Endothelial cell of umbilical vein (primary cell): ENCODE data around the gene EGF. TPM values are rescaled to one million over a fixed set of nuclear protein-coding genes. Genes with fewer than 3 reads are reported as not detected.

ENCODE experiments used
- BruUV-seq: library from RNA; stranded (reverse); fragments of 400-500 nt; replicated peaks from 2 replicates; lab custom pipeline; 2021; lab: Mats Ljungman, UMichigan
- CTCF ChIA-PET: fragments of 300-600, 350-600 bp; sonication (Branson Sonifier 250); formaldehyde crosslinking; loops from one replicate; lab custom pipeline; 2021; ENCODE audit warnings: antibody characterized with exemption, inconsistent platforms; lab: Charles Lee
- POLR2A ChIA-PET: fragments of 300-600, 350-600 bp; sonication (Branson Sonifier 250); formaldehyde crosslinking; loops from one replicate; lab custom pipeline; 2021; ENCODE audit warnings: antibody characterized with exemption, inconsistent platforms; lab: Charles Lee
- DNase-seq: peaks from one replicate; pipeline ENCODE4 v3.0.0-alpha.2; 2011; ENCODE audit warnings: low read depth, low spot score
- FAIRE-seq: peaks from 2 replicates; lab custom pipeline; 2011; peaks lifted over from hg19 to GRCh38; lab: Jason Lieb, UNC
- H2AFZ ChIP-seq: 2 replicates; pipeline ENCODE4 v1.6.0; 2012; ENCODE audit warnings: low read depth, low read length, control low read depth, inconsistent platforms
- H3K27ac ChIP-seq: 2 replicates; pipeline ENCODE4 v1.5.1; 2011; ENCODE audit warnings: low read depth, mild to moderate bottlenecking, control low read depth, low read length, moderate library complexity; ENCODE audit not compliant: insufficient read depth
- H3K27me3 ChIP-seq, 2 experiments: 2 replicates each; pipeline versions ENCODE4 v1.6.0 to v1.6.1; 2011; ENCODE audit warnings: low read length in 2 of 2, mixed read lengths in 1 of 2; ENCODE audit not compliant: control insufficient read depth in 2 of 2, insufficient read depth in 2 of 2
- H3K36me3 ChIP-seq, 2 experiments: 2 replicates in 1 of 2; 3 replicates in 1 of 2; pipeline ENCODE4 v1.5.1; 2011; ENCODE audit warnings: low read length in 2 of 2, mild to moderate bottlenecking in 1 of 2, moderate library complexity in 1 of 2; ENCODE audit not compliant: control insufficient read depth in 2 of 2, insufficient read depth in 2 of 2; ENCODE audit errors: extremely low read depth in 1 of 2
- H3K4me1 ChIP-seq: 3 replicates; pipeline ENCODE4 v1.5.1; 2011; ENCODE audit warnings: mild to moderate bottlenecking, low read length; ENCODE audit not compliant: control insufficient read depth, insufficient read depth; ENCODE audit errors: extremely low read depth
- H3K4me2 ChIP-seq: 2 replicates; pipeline ENCODE4 v1.6.1; 2011; ENCODE audit warnings: low read length, control low read depth, mixed read lengths; ENCODE audit not compliant: insufficient read depth
- H3K4me3 ChIP-seq, 3 experiments: fragments of 200-600 bp in 1 of 3; sonication (generic), shearing (Covaris generic) in 1 of 3; replicated peaks in 1 of 3; 2 replicates each; pipeline ENCODE4 v1.5.1; 2011 to 2016; ENCODE audit warnings: control low read depth in 3 of 3, low read length in 3 of 3, mild to moderate bottlenecking in 2 of 3, inconsistent platforms in 1 of 3, low read depth in 1 of 3, moderate library complexity in 1 of 3; ENCODE audit not compliant: insufficient read depth in 1 of 3
- H3K79me2 ChIP-seq: 2 replicates; pipeline ENCODE4 v1.6.0; 2012; ENCODE audit warnings: low read length, inconsistent platforms; ENCODE audit not compliant: control insufficient read depth, insufficient read depth
- H3K9ac ChIP-seq: replicated peaks from 2 replicates; pipeline ENCODE3; 2011; ENCODE audit warnings: low read length, control low read depth; ENCODE audit not compliant: insufficient read depth; ENCODE audit errors: extremely low read depth
- H3K9me1 ChIP-seq: replicated peaks from 3 replicates; pipeline ENCODE4 v1.6.0; 2011; ENCODE audit warnings: mild to moderate bottlenecking, low read length; ENCODE audit not compliant: control insufficient read depth, insufficient read depth; ENCODE audit errors: extremely low read depth
- H3K9me3 ChIP-seq: replicated peaks from 2 replicates; pipeline ENCODE4 v1.5.1; 2012; ENCODE audit warnings: low read length, inconsistent platforms; ENCODE audit not compliant: control insufficient read depth, insufficient read depth
- H4K20me1 ChIP-seq: replicated peaks from 2 replicates; pipeline ENCODE3; 2011; ENCODE audit warnings: mild to moderate bottlenecking, low read length; ENCODE audit not compliant: control insufficient read depth, insufficient read depth; ENCODE audit errors: extremely low read depth
- FOS ChIP-seq: IDR thresholded peaks from 2 replicates; pipeline ENCODE4 v1.6.1; 2011; ENCODE audit warnings: mild to moderate bottlenecking, low read length, moderate library complexity, borderline replicate concordance; ENCODE audit not compliant: insufficient read depth
- GATA2 ChIP-seq: IDR thresholded peaks from 2 replicates; pipeline ENCODE4 v1.7.0; 2011; ENCODE audit warnings: low read depth, mild to moderate bottlenecking, moderate library complexity, mixed read lengths, low read length; ENCODE audit not compliant: insufficient read length, insufficient read depth
- JUN ChIP-seq: IDR thresholded peaks from 2 replicates; pipeline ENCODE4 v1.6.1; 2011; ENCODE audit warnings: borderline replicate concordance, low read depth; ENCODE audit not compliant: insufficient read length, insufficient read depth
- MYC ChIP-seq: IDR thresholded peaks from one replicate; pipeline ENCODE4 v1.6.1; 2011; ENCODE audit warnings: mild to moderate bottlenecking, low read depth, low read length
- POLR2A ChIP-seq: IDR thresholded peaks from 2 replicates; pipeline ENCODE4 v1.6.1; 2012; ENCODE audit warnings: low read depth, mild to moderate bottlenecking, control low read depth, low read length
- POLR2AphosphoS5 ChIP-seq: IDR thresholded peaks from 2 replicates; pipeline ENCODE4 v1.6.1; 2012; ENCODE audit warnings: low read depth, mild to moderate bottlenecking, control low read depth, low read length, moderate library complexity; ENCODE audit not compliant: insufficient read depth
- dilution Hi-C: fragments of 300-500 bp; cut with MboI; formaldehyde crosslinking; loops from one replicate; pipeline ENCODE4 v1.15.0; 2019; ENCODE audit warnings: low sequenced_read_pairs; ENCODE audit not compliant: extremely low pct_ligation_motif_present
- intact Hi-C: fragments of 100-400 bp; cut with micrococcal nuclease; formaldehyde crosslinking; loops from one replicate; pipeline ENCODE4 v1.10.0; 2022
- polyA plus RNA-seq, 4 experiments: library from polyadenylated mRNA; depleted of rRNA in 3 of 4; stranded (reverse) in 3 of 4; unstranded in 1 of 4; fragments of >200 nt; gene quantifications; 2 replicates each; pipeline versions ENCODE4 v1.2.1 to v1.2.3, GENCODE V29; 2011 to 2012; ENCODE audit warnings: missing spikeins in 1 of 4
- total RNA-seq: library from RNA; stranded (reverse); gene quantifications from 2 replicates; pipeline ENCODE4 v1.2.3, GENCODE V29; 2021
- TF ChIP-seq, protein P1 (sequence below): IDR thresholded peaks from 2 replicates; pipeline ENCODE4 v1.6.1; 2011; ENCODE audit not compliant: insufficient read depth, insufficient read length
- TF ChIP-seq, protein P2 (sequence below), 2 donors: IDR thresholded peaks; 1 replicate in 1 of 2; 2 replicates in 1 of 2; pipeline ENCODE4 v1.5.1; 2011; ENCODE audit warnings: low read length in 2 of 2, mild to moderate bottlenecking in 2 of 2, moderate library complexity in 2 of 2, control low read depth in 1 of 2, inconsistent platforms in 1 of 2, low read depth in 1 of 2; ENCODE audit not compliant: insufficient read depth in 1 of 2; ENCODE audit errors: extremely low read depth in 1 of 2

The EGF gene
- total and polyA plus RNA-seq, 2 donors (not counting 3 experiments of a cell fraction or from before 2014, with no cell fraction given) = not detected

DNA sequence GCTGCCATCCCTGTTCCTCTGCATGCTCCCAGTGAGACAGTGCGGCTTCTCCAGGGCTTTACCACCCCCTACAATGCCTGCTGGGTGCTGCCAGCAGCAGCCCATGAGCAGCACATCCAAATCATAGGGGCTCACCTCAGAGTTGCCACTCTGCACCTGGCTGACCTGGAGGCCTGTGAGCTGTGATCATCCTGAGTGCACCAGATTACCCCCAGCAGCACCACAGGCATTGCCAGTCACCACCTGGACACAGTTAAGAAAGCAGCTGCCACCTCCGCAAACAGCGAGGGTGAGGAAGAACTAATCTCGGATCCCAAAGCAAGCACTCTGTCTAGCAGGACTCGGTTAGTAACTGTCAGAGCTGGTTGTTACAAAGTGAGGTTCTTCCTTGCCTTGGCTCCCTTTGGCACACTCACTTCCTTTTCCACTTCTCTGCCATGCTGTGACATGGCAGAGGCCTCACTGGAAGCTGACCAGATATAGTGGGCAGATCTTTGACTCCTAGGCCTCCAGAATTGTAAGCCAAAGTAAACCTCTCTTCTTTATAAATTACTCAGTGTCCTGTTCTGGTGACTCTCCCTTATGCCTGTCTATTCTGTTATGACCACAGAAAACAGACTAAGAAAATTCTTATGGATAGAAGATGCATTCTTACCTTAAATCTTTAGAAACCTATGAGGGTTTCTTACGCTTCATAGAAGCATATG, 39.6 kb upstream of the EGF start:
- Histone ChIP-seq H4K20me1 (no peaks in the 10 kb centered on the region), H3K9me3 (no peaks in the 10 kb centered on the region), H3K36me3 (no peaks in the 10 kb centered on the region), H3K9ac (no peak overlapping the region), H3K4me1 (no peaks in the 10 kb centered on the region), H3K9me1 (no peaks in the 10 kb centered on the region), H3K4me2 (no peak overlapping the region), H3K27ac (no peak overlapping the region), H3K4me3 (no peak overlapping the region), H2AFZ (no peak overlapping the region), H3K27me3 (no peaks in the 10 kb centered on the region), H3K79me2 (no peaks in the 10 kb centered on the region)
- BruUV-seq = no TSS peak
- DNase-seq = no peak
- ChIA-PET CTCF (interaction anchor here (0.7 kb wide), 1 partner anchor 9 kb away, joined by 3 read pairs; no protein-coding TSS in a partner anchor), POLR2A (no interaction called here)
- TF ChIP-seq GATA2 (no peak), FOS (no peak), POLR2A (no peak), MYC (no peak), JUN (no peak), POLR2AphosphoS5 (no peak)
- TF ChIP-seq, protein P1, sequence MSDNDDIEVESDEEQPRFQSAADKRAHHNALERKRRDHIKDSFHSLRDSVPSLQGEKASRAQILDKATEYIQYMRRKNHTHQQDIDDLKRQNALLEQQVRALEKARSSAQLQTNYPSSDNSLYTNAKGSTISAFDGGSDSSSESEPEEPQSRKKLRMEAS = no peak
- TF ChIP-seq, protein P2, sequence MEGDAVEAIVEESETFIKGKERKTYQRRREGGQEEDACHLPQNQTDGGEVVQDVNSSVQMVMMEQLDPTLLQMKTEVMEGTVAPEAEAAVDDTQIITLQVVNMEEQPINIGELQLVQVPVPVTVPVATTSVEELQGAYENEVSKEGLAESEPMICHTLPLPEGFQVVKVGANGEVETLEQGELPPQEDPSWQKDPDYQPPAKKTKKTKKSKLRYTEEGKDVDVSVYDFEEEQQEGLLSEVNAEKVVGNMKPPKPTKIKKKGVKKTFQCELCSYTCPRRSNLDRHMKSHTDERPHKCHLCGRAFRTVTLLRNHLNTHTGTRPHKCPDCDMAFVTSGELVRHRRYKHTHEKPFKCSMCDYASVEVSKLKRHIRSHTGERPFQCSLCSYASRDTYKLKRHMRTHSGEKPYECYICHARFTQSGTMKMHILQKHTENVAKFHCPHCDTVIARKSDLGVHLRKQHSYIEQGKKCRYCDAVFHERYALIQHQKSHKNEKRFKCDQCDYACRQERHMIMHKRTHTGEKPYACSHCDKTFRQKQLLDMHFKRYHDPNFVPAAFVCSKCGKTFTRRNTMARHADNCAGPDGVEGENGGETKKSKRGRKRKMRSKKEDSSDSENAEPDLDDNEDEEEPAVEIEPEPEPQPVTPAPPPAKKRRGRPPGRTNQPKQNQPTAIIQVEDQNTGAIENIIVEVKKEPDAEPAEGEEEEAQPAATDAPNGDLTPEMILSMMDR (IDR thresholded peaks at IDR 0.05; ENCODE audit: extremely low read depth in 1 of 2, insufficient read depth in 1 of 2, low read depth in 1 of 2, low read length in 2 of 2) = no peak
- dilution Hi-C loops (no loop called here), intact Hi-C loops (no loop called here)
- FAIRE-seq = no peak
